Aortic smooth muscle cell (primary cell): ENCODE data around the gene PSPN. TPM values are rescaled to one million over a fixed set of nuclear protein-coding genes. Genes with fewer than 3 reads are reported as not detected.

ENCODE experiments used
- total RNA-seq: library from RNA; depleted of rRNA; stranded (reverse); fragments of >200 nt; gene quantifications from 2 replicates; pipeline ENCODE4 v1.2.3, GENCODE V29; 2014

The PSPN gene
- total RNA-seq: 0.68 and 0.79 TPM in 2 replicates

GRCh38 chr19:6375411-6376010, at the start of gene PSPN:
TSS of gene PSPN (minus strand) at chr19:6375933. CDS start at chr19:6375849, 84 bp downstream.

GRCh38 chr19:6424195-6424938, 48.6 kb upstream of the PSPN start, which contains the start of gene KHSRP:
TSS of gene KHSRP (minus strand) at chr19:6424811. CDS start at chr19:6424701, 110 bp downstream.

GRCh38 chr19:6393074-6393982, 17.6 kb upstream of the PSPN start, which contains the start of gene GTF2F1:
TSS of gene GTF2F1 (minus strand) at chr19:6393164. CDS start at chr19:6392995, 169 bp downstream.

GRCh38 chr19:6372594-6373095, 3.1 kb downstream of the PSPN start, which contains the start of gene ALKBH7:
TSS of gene ALKBH7 (plus strand) at chr19:6372794. CDS start at chr19:6372821, 27 bp downstream.

GRCh38 chr19:6333439-6333838, 42.3 kb downstream of the PSPN start, which contains the start of gene ACER1:
TSS of gene ACER1 (minus strand) at chr19:6333612. CDS start at chr19:6333551, 61 bp downstream.

Other genes with a start within 250 kb of the PSPN start
- not detected in 2 replicates for gene ACSBG2, start 240.3 kb downstream of the PSPN start, total RNA-seq
- 3.8 and 5.7 TPM in 2 replicates for gene MLLT1, start 96.0 kb downstream of the PSPN start, total RNA-seq
- not detected in 2 replicates for gene ACER1, start 42.3 kb downstream of the PSPN start, total RNA-seq
- gene CLPP, start 14.4 kb downstream of the PSPN start, total RNA-seq: 37.7 and 49.4 TPM in 2 replicates
- gene ALKBH7, start 3.1 kb downstream of the PSPN start, total RNA-seq: 22.9 and 26.0 TPM in 2 replicates
- 51.9 and 70.5 TPM in 2 replicates for gene GTF2F1, start 17.2 kb upstream of the PSPN start, total RNA-seq
- gene KHSRP, start 48.9 kb upstream of the PSPN start, total RNA-seq: 82.6 and 87.7 TPM in 2 replicates
- gene SLC25A41, start 57.8 kb upstream of the PSPN start, total RNA-seq: not detected in 2 replicates
- 6.1 and 7.9 TPM in 2 replicates for gene SLC25A23, start 83.9 kb upstream of the PSPN start, total RNA-seq
- not detected in 2 replicates for gene CRB3, start 88.3 kb upstream of the PSPN start, total RNA-seq
- not detected in 2 replicates for gene DENND1C, start 105.9 kb upstream of the PSPN start, total RNA-seq
- gene TUBB4A, start 126.4 kb upstream of the PSPN start, total RNA-seq: not detected in 2 replicates
- gene TNFSF9, start 155.1 kb upstream of the PSPN start, total RNA-seq: 0.19 TPM in 1 of 2 replicates, not detected in the other
- gene CD70, start 215.2 kb upstream of the PSPN start, total RNA-seq: not detected in 2 replicates